Camera-type eye (tissue), 1 donor: ENCODE results near the gene RACK1. TPM values are rescaled to one million over a fixed set of nuclear protein-coding genes. Genes with fewer than 3 reads are reported as not detected.

Experiments
- total RNA-seq: library from RNA; depleted of rRNA; stranded (reverse); fragments of >200 nt; gene quantifications from one replicate; pipeline ENCODE4 v1.2.3, GENCODE V29; 2014

RACK1 gene
- 1,862 TPM for total RNA-seq

GRCh38 chr5:181243564-181244343, at the start of gene RACK1:
Gene RACK1 (minus strand): TSS chr5:181243906. CDS start chr5:181243800, 106 bp downstream.

DNA sequence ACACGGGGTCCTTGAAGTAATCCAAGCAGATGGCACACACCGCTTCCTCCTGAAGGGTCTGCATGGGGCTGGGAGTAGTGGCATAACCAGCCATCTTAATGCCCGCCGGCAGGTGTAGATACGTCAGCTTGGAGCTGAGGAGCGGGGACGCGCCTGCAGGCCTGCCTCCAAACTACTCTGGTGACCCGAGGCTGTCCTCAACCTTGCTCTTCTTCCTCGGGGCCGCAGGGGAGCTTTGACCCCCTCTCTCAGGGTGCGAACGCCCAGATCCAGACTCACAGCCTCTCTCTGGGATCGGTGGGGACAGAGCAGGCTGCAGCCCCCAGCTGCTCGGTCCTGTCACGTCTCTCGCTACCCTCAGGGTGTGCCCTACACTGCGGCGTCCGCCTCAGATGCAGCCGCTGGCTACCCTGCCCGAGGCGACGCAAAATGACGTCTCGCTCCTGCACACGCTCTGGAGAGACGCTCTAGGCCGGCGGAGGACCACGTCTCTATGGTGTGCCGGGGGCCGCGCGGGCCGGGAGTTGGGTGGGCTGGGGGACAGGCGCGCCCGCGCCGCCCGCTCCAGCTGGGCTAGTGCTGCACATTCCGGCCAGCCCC, 17.1 kb upstream of the RACK1 start, which contains the start of gene TRIM52:
TRIM52 (minus strand) TSS at position 424 of the 600 bp plus-strand sequence; CDS start at position 94, 330 bp downstream.

GRCh38 chr5:181223058-181223728, 20.5 kb downstream of the RACK1 start, which contains the start of gene TRIM41:
Gene TRIM41 (plus strand): TSS chr5:181223281. CDS start chr5:181224000, 719 bp downstream.

DNA sequence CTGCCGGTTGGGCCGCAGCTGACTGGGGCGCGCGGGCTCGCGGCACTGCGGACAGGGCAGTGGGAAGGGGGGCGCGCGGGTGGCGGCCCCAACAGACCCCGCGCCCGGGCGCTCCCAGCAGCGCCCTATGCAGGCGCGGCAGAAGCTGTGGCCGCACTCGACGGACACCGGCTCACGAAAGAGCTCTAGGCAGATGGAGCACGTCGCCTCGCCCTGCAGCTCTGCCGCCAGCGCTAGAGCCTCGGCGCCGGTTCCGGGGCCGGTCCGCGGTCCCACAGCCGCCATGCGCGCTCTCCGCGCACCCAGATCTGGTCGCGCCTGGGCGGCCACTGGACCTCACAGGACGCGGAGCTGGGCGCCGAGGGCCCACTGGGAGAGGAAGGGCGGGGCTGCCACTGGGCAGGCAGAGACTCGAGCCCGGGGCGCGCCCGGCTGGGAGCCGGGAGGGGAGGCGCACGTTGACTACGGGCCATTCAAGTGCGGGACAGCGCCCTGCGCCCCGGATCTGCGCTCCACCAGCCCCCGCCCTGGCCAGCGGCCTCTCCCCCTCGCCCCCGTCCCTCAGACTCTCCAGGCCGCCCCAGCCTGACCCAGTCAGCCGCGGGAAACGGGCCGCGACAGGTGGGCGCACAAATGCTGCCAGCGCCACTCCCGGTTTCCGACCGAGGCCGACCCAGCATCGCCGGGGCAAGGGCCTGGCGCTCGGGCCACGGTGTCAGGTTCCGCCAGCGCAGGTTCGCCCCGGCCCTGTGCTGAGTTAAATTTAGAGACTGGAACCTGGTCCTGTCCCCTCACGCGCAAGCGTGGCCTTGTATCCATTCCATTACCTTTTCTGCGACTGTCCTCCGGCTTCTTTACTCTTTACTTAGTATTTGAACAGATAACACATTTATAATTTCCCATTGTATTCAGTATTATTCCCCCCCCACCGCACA, 38.6 kb downstream of the RACK1 start, which contains the start of gene TRIM7:
TRIM7 (minus strand) TSS at position 371 of the 935 bp plus-strand sequence; CDS start at position 285, 86 bp downstream.

Other genes with a start within 250 kb of the RACK1 start
- gene BTNL9, start 203.6 kb downstream of the RACK1 start, total RNA-seq, result 4.7 TPM
- not detected for gene OR2V1, start 112.7 kb downstream of the RACK1 start, total RNA-seq
- gene OR2V2, start 96.3 kb downstream of the RACK1 start, total RNA-seq, result not detected
- gene TRIM7, start 38.7 kb downstream of the RACK1 start, total RNA-seq, result 1.1 TPM
- 20.4 TPM for gene TRIM41, start 20.6 kb downstream of the RACK1 start, total RNA-seq
- gene TRIM52, start 17.2 kb upstream of the RACK1 start, total RNA-seq, result 26.1 TPM
- gene OR4F3, start 123.4 kb upstream of the RACK1 start, total RNA-seq, result not detected